Colonic mucosa (tissue), 4 donors: ENCODE measurements around the gene CDK19. TPM values are rescaled to one million over a fixed set of nuclear protein-coding genes. Genes with fewer than 3 reads are reported as not detected.
"Not testable (repeated sequence)": the region's sequence is repeated elsewhere in the genome, so short reads cannot be mapped to it uniquely, and the experiment has no call there.

Experiments used
- DNase-seq: peaks from one replicate; pipeline ENCODE4 v3.0.0-alpha.2; 2020
- H3K27ac ChIP-seq: fragments of 200-600 bp; one replicate; pipeline ENCODE4 v1.8.0; 2021
- H3K27me3 ChIP-seq: fragments of 200-600 bp; one replicate; pipeline ENCODE4 v1.8.0; 2021
- H3K36me3 ChIP-seq: fragments of 200-600 bp; one replicate; pipeline ENCODE4 v1.8.0; 2021
- H3K4me1 ChIP-seq: fragments of 200-600 bp; one replicate; pipeline ENCODE4 v1.8.0; 2021; ENCODE audit warnings: mild to moderate bottlenecking
- H3K4me3 ChIP-seq: fragments of 200-600 bp; one replicate; pipeline ENCODE4 v1.8.0; 2021
- H3K9ac ChIP-seq, 2 donors: one replicate each; pipeline ENCODE4 v1.7.0; 2013; ENCODE audit warnings: control low read depth in 2 of 2, low read depth in 2 of 2, low read length in 2 of 2
- H3K9me3 ChIP-seq: fragments of 200-600 bp; one replicate; pipeline ENCODE4 v1.8.0; 2021
- intact Hi-C: fragments of 100-400 bp; cut with DNase I; formaldehyde crosslinking; loops from one replicate; pipeline ENCODE4 v1.14.1; 2022
- total RNA-seq, 2 donors: library from RNA; stranded (reverse); fragmentation: NEBNext Ultra II Directional in 1 of 2; extraction: Animal tissue kit (Norgen Biotek cat#: 25700) in 1 of 2; gene quantifications; one replicate each; pipeline ENCODE4 v1.2.1, GENCODE V29; 2021
- TF ChIP-seq, protein P1 (sequence below): fragments of 200-600 bp; IDR thresholded peaks from one replicate; pipeline ENCODE4 v1.8.0; 2022; ENCODE audit warnings: antibody characterized with exemption, mild to moderate bottlenecking
- donor health status: healthy.
- donor health status: DM: no; HTN: no; CAD: no.
- donor health status: DM: no; HTN: no; CAD: no.

The CDK19 gene
- total RNA-seq, 2 donors from 2014 or later, result 20.2 to 36.5 TPM

DNA sequence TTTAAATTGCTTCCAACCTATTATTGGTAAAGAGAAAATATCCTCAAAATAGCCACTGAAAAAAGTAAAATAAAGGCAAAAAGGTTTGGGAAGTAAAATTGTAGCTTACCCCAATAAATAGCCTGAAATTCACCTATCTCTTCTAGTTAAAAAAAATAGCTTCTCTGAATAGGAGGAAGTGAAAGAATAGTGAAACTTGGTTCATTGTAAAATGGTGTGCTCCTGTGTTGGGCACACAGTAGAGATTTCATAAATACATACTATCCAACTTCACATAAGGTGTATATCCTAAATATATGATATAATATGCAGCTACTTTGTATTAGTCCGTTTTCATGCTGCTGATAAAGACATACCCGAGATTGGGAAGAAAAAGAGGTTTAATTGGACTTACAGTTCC, 45.3 kb downstream of the CDK19 start:
- no peaks in the 10 kb centered on the region for H3K9me3 ChIP-seq
- H3K4me1 ChIP-seq, result no peaks in the 10 kb centered on the region
- H3K36me3 ChIP-seq, result no peaks in the 10 kb centered on the region
- DNase-seq, result no peak
- H3K27me3 ChIP-seq, result no peaks in the 10 kb centered on the region
- no peak overlapping the region for H3K9ac ChIP-seq
- intact Hi-C loops, result no loop called here
- H3K27ac ChIP-seq, result no peak overlapping the region
- no peak overlapping the region for H3K4me3 ChIP-seq
- TF ChIP-seq, protein P1, sequence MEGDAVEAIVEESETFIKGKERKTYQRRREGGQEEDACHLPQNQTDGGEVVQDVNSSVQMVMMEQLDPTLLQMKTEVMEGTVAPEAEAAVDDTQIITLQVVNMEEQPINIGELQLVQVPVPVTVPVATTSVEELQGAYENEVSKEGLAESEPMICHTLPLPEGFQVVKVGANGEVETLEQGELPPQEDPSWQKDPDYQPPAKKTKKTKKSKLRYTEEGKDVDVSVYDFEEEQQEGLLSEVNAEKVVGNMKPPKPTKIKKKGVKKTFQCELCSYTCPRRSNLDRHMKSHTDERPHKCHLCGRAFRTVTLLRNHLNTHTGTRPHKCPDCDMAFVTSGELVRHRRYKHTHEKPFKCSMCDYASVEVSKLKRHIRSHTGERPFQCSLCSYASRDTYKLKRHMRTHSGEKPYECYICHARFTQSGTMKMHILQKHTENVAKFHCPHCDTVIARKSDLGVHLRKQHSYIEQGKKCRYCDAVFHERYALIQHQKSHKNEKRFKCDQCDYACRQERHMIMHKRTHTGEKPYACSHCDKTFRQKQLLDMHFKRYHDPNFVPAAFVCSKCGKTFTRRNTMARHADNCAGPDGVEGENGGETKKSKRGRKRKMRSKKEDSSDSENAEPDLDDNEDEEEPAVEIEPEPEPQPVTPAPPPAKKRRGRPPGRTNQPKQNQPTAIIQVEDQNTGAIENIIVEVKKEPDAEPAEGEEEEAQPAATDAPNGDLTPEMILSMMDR, result no peak

DNA sequence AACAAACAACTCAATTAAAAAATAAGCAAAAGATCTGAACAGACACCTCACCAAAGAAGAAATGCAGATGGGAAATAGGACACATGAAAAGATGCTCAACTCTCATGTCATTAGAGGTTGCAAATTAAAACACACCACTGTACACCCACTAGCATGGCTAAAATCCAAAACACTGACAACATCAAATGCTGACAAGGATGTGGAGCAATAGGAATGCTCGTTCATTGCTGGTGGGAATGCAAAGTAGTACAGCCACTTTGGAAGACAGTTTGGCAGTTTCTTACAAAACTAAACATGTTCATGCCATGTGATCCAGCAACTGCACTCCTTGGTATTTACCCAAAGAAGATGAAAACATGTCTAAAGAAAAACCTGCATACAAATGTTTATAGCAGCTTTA, 47.2 kb downstream of the CDK19 start:
- no peak overlapping the region for H3K27ac ChIP-seq
- H3K9me3 ChIP-seq, result no peaks in the 10 kb centered on the region
- H3K27me3 ChIP-seq, result no peaks in the 10 kb centered on the region
- no peaks in the 10 kb centered on the region for H3K36me3 ChIP-seq
- TF ChIP-seq, protein P1, result no peak
- H3K9ac ChIP-seq, result no peak overlapping the region
- intact Hi-C loops, result no loop called here
- no peak overlapping the region for H3K4me3 ChIP-seq
- no peaks in the 10 kb centered on the region for H3K4me1 ChIP-seq
- no peak for DNase-seq

DNA sequence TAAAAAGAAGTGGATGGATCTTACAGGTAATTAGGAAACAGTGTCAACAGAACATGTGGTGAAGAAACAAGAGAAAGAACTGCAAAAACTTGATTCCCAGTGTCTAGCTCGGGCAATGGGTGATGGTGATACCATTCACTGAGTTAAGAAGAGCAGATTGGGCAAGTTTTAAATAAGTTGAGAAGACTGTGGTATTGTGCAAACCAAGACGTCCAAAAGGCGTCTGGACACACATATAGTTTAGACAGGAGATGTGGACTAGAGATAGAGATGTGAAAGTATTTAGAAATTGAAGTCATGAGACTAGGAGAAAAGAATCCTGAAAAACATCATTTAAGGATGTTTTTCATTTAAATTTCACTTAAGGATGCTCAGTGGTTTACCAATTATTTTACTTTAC, 53.9 kb downstream of the CDK19 start:
- no peaks in the 10 kb centered on the region for H3K27me3 ChIP-seq
- no peak overlapping the region for H3K4me3 ChIP-seq
- TF ChIP-seq, protein P1, result no peak
- intact Hi-C loops, result no loop called here
- DNase-seq, result no peak
- H3K27ac ChIP-seq, result no peak overlapping the region
- no peaks in the 10 kb centered on the region for H3K9me3 ChIP-seq
- no peak overlapping the region for H3K9ac ChIP-seq
- no peaks in the 10 kb centered on the region for H3K4me1 ChIP-seq
- H3K36me3 ChIP-seq, result no peaks in the 10 kb centered on the region

DNA sequence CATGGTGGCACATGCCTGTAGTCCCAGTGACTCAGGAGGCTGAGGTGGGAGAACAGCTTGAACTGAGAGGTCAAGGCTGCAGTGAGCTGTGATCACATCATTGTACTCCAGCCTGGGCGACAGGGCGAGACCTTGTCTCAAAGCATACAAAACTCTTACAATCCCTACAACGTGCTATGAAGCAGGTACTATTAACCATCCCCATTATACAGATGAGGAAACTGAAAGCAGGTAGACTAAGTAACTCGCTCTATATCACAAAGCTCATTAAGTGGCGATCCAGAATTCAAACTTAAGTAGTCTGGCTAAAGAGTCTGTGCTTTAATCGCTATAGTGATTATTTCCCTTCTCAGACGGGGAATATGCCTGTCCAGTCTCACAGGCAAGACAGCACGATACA, 54.7 kb downstream of the CDK19 start:
- Histone ChIP-seq H3K36me3 (no peaks in the 10 kb centered on the region), H3K27me3 (no peaks in the 10 kb centered on the region), H3K27ac (no peak overlapping the region), H3K9me3 (no peaks in the 10 kb centered on the region), H3K9ac (no peak overlapping the region), H3K4me1 (no peaks in the 10 kb centered on the region), H3K4me3 (no peak overlapping the region)
- DNase-seq, result no peak
- intact Hi-C loops, result no loop called here
- TF ChIP-seq, protein P1, result no peak

DNA sequence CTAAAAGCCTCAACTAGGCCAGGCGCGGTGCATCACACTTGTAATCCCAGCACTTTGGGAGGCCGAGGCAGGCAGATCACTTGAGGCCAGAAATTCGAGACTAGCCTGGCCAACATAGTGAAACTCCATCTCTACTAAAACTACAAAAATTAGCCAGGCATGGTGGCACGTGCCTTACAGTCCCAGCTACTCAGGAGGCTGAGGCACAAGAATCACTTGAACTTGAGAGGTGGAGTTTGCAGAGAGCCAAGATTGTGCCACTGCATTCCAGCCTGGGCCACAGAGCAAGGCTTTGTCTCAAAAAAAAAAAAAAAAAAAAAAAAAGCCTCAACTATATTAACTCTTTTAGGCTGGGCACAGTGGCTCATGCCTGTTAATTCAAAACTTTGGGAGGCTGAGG, 55.2 kb downstream of the CDK19 start:
- H3K4me3 ChIP-seq, H3K9ac ChIP-seq, H3K9me3 ChIP-seq, DNase-seq, H3K36me3 ChIP-seq, H3K27me3 ChIP-seq, H3K4me1 ChIP-seq, intact Hi-C loops, H3K27ac ChIP-seq: not testable (repeated sequence)

DNA sequence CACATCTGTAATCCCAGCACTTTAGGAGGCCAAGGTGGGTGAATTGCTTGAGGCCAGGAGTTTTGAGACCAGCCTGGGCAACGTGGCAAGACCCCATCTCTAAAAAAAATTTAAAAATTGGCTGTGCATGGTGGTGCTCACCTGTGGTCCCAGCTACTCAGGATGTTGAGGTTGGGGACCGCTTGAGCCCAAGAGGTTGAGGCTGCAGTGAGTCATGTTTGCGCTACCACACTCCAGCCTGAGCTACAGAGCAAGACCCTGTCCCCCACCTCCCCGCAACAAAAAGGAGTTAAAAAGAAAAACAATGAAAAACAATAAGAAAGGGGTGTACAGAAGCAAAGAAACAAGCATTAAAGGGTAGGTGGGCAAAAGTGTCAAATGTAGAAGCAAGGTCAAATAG, 57.3 kb downstream of the CDK19 start:
- TF ChIP-seq, protein P1, result no peak
- H3K9ac ChIP-seq, result no peak overlapping the region
- H3K27ac ChIP-seq, result no peak overlapping the region
- no peaks in the 10 kb centered on the region for H3K36me3 ChIP-seq
- intact Hi-C loops, result no loop called here
- no peaks in the 10 kb centered on the region for H3K4me1 ChIP-seq
- no peaks in the 10 kb centered on the region for H3K9me3 ChIP-seq
- DNase-seq, result no peak
- H3K27me3 ChIP-seq, result no peaks in the 10 kb centered on the region
- H3K4me3 ChIP-seq, result no peak overlapping the region
